GM18861 (cell line): ENCODE data around the gene PPP1CA.
A peak's percentile ranks its signal among the peaks of the same experiment; 100 is the strongest.

ENCODE experiments used
- ATAC-seq: cut with Tn5 transposase; IDR thresholded peaks from one replicate; pipeline ENCODE4 v1.9.1; 2021; ENCODE audit not compliant: unreplicated experiment

Gene PPP1CA

DNA sequence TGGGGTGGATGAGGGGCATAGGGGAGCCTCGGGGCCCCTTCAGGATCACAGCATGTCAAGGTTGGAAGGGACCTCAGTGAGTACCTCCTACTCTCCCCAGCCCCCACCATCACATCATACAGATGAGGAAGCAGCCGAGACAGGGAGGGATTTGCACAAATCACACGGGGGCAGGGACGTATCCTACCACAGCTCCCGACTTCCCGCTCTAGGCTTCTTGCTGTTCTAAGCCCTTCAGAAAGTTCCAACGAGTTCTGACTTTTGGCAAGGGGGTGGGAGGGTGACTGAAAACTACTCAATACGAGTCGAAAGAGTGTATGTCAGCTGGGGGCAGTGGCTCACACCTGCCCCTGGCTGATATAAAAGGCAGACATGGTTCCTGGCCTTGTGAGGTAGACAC lies 14.6 kb downstream of the PPP1CA start:
- ATAC-seq = no peak

DNA sequence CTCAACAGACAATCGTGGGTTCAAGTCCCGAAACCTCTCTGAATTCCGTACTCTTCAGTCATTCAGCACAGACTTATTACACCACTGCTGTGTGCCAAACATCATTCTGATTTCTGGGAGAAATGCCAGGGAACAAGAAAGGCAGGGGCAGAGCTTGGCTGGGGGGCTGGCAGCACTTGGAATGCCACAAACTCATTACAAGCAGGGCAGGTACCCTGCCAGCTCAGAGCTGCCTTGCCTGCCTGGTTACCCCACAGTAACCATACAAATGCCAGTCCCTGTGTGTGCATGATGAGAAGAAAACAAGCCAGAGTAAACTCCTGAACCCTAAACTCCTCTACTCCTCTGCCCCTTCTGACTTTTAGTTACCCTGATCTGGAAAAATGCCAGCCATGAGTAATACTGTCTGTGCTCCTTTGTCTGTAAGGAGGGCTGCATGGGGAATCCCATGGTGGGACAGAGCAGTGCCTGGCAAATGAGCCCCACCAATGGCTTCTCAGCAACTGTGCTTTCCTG lies 16.7 kb downstream of the PPP1CA start:
- ATAC-seq = no peak

DNA sequence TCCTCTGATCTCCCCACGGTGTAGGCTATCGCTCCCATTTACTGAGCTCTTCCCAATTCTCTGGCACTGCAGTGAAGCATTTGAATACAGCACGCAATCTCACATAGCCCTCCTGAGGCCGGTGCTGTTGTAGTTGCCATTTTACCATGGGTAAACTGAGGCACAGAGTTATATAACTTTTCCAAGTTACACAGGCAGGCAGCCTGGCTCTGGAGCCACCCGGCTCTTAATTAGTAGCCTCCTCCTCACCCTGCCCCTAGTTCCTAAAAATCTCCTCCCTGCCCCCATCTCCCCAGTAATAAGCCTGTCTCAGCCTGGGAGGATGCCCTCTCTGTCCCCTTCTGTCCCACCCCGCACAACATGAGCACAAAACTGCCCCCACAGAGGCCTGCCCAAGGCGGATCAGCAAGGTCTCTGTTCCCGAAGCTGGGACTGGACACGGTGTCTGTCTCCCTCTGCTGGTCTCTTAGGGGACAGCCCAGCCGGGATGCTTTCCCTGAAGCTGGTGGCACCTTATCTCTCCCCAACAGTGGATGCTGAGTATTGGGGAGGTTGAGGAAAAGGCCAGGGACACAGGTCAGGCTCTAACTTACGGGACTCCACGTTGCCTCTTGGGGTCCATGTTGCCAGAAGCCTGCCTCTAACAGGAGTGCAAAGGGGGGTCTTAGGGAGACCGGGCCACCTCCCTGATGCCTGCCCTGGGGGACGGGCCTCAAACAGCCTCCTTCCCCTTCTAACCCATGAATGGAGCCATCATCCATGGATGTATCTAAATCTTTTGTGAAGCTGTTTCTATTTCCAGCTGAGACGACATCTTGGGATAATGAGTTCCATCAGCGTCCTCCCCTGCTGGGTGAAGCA lies 19.2 kb downstream of the PPP1CA start:
- ATAC-seq = no peak

DNA sequence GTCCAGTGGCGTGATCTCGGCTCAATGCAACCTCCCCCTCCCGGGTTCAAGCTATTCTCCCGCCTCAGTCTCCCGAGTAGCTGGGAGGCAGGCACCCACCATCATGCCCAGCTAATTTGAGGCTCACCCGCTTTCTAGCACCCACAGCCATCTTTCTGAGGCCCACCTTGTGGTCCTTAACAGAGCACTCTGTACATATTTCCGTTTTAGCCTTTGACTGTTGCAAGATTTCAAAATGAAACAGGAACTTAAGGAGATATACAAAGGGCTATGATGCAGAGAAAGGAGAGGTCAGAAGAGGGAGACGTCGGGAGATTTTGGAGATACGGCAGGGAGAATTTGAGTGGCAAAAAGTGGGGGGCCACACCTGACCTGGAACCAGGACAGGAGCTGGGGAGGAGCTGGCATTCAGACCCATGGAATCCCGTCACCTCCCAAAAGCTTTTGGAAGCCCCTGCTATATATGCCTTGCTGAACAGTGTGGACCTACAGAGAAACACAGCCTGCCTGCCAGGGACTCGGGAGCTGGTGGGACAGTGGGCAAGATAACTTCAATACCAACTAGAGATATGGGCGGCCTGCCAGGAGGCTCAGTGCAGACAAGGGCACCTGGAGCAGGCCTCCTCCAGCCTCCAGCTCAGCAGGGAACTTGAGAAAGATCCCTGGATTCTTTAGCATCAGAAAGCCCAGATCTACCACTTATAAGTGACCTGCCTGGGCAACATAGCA lies 20.2 kb downstream of the PPP1CA start:
- peak; percentile 50 for ATAC-seq

DNA sequence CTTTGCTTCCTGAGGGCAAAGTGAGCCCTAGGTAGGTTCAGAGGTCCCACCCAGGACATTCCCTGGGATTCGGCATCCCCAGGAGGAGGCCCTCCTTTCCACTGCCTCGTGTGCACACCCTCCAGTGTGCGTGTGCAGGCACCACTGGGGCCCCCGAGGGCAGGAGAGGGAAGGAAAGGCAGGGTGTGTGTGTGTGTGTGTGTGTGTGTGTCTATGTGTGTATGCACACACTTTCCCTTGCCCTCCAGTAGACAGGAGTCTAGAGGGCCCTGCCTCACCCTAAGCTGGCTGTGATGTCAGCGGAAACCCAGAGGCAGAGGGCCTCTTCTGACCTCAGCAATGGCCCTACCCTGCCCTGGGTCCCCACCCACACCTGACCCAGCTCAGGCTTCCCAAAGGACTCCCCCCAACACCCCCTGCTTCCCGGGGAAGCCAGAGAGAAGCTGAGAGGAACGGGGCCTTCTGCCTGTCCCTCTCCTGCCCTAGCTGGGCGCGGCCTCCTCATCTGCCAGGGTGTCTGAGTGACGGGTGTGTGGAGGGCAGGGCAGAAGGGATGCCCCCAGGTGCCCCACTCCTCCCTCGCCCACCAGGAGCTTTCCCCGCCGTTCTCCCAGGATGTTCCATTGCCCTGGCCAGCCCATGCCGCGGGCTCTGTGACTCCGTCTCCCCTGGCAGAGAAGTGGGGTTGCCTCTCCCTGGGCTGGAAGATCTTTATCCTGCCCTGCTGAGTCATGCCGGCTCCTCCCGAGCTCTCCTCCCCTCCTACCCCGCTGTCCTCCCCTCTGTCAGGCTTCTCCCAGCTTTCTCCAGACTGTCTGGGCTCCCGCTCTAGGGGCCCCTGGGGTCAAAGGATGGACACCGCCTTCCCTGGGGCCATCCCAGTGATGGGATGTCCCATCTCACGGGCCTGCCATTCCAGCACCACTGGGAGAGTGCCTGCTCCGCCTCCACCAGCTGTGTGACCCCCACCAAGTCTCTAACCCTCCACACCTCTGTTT lies 22.3 kb downstream of the PPP1CA start:
- no peak for ATAC-seq

DNA sequence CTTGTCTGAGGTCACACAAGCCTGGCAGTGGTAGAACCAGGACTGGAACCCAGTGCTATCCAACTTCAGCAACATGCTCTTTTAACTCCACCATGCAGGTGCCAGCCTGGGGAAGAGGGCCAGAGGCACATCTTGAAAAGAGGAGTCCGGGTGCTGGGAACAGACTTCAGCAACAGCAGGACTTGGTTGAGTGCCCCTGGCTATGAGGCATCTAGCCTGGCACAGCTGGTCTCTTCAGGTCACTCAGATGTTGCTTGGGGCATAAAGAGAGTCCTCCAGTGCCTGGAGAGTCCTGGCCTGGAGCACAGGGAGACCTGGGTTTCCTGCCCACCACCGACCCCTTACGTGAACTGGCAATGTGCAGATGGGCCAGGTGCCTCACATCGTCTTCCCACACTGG lies 23.1 kb downstream of the PPP1CA start:
- ATAC-seq = no peak

DNA sequence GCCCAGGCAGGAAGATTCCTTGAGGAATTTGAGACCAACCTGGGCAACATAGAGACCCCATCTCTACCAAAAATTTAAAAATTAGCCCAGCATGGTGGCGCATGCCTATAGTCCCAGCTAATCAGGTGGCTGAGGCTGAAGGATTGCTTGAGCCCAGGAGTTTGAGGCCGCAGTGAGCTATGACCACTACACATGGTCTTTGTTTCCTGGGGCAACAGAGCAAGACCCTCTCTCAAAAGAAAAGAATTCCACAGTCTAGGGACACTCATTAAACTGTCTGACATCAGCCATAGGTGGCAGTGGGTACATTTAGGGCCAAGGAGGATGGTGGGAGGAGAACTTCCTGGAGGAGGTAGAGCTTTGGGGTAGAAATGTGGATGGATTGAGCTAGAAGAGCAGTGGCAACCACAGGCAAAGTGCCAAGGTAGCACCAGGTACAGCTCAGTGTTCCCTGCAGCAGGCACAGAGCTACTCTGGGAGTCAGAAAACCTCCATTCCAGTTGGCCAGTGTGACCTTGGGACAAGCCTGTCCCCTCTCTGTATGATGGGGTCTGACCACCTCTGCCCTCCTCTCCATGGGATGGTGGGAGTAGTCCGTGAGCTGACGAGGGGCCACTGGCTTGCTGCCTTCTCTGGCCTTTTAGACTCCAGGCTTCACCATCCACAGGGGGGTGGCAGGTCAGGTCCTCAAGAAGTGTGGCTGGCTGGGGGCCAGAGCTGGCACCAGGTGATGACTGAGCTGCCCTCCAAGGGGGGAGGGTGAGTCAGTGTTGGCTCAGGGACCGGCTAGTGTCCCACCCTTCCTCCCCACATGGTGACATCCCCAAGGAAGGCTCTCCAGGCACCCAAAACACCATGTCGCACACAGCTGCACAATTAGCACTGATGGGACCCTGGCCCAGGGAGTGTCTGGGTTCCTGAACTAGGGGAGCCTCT lies 24.5 kb downstream of the PPP1CA start:
- ATAC-seq = no peak

DNA sequence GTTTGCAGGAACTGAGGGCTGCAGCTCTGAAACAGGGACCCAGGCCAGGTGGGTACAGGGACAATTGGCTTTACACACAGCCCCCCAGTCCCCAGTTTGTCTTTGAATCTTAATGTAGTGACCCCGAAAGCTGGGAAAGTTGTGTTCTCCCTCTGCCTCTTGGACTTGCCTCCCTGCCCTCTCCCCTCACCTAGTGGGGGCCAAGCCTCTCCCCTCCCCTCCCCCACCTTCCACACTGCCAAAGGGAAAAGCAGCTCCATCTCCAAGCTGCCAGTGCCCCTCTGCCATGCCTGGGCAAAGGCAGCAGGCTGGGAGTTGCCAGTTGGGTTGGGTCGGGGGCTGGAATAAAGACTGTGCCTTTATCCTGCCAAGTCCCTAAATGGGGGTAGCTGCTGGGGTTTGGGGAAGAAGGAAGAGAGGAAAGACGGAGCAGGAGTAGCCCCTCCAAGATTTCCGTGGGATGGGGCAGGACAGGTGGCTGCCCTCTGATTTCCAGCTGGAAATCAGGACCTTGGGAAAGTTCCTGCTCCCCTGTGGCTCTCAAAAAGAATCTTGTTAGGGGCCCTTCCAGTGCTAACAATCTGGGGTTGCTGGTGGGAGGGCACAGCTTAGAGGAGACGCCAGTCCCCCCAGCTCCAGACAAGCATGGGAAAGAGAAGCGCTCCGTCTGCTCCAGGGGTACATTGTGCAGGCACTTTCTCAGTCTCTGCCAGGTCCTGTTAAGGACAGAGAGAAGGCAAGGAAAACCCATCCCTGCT lies 25.4 kb downstream of the PPP1CA start:
- ATAC-seq = no peak

DNA sequence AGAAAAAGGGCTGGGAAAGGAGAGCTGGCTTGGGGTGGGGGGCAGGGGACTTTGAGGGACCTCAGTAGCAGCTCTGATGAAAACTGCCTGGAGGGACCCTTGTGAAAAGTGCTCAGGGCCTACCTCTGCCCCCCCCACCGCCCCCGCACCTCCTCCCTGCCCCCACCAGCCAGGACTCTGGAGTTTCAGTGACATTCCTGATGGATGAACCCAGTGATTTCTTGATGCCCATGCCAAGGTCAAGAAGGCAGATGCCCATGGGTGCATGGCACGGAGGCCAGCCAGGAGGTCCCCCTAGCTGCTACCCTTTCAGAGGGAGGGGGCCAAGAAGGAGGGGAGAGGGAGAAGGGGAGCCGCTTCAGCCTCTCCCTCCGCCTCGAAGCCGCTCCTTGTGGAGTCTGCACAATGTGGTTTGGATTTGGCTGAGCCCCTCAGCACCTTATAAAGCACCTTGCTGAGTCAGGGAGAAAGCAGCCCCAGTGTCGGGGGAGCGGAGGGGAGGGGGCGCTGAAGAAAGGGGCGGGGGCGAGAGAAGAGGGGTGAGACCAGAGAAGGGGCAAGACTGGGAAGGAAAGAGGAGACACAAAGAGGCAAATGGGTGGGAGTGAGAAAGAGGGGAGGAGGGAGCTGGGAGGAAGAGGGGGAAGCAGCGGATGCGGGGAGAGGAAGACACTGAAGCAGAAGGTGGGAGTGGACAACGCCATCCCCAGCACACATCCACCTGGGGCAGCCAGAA lies 26.2 kb downstream of the PPP1CA start:
- no peak for ATAC-seq

DNA sequence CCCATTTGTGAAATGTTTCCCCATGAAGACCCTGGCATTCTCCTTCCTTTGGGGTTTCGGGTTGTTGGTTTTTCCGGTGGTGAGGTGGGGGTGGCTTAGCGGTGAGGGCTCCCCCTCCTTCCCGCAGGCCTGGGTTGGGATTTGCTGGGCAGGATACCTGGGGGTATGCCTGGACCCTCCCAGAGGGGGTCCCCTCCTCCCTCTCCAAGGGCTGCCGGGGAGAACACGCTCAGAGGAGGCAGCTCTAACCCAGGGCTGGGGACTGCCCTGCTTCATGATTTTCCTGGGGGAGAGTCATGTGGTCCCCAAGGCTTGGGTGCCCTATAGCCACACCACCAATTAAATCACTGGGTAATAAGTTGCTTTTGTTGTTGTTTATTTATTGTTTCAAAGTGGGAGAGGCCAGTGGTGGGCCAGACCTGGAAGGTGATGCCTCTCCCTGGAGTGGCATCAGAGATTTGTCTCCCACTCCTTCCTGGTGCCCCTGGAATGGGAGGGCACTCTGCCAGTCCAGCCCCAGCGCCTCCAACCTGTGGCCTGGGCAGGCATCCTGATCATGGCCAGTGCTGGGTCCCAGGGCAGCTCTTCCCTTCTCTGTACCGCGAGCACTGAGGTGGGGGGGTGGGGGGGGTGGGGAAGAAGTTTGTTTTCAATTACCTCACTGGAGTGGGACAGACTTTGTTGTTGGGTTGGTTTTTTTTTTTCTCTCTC lies 26.9 kb downstream of the PPP1CA start:
- no peak for ATAC-seq

DNA sequence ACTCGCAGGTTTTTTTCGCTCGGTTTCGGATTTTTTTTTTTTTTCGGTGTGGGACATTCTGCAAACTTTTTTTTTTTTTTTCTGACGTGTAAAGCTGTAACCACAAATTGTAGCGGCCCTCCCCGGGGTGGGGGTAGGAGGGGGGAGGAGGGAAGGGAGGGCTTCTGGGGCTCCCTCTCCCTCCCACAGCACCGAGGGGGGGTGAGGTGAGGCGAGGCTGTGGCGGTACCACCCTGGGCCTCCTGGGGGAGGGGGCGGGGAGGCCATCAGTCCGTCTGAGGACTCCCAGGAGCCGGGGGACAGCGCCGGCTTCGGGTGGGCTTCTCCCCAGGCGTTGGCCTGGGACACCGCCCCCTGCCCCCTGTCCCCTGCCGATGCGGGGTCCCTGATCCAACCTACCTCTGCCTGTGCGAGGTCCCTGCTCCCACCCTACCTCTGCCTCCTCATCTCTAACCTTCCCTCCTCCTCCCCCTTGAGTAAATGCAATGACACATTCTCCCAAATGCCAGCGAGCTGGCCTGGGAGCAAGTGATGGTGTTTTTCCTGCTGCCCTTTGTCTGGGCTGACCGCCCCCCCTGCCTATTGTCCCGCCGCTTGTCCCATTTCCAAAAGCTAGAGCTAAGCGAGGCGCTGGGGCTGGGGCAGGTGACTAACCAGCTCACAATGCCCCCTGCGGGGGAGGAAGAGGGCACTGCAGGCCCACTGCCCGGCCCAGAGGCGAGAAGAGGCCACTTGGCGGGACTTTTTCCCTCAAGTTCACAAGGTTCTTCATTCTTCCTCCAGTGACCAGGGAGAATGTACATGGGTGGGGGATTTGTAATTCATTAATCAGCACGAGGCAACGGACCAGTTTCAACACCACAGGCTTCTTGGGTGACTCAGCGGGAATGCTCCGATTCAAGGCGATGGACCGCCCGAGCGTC lies 27.7 kb downstream of the PPP1CA start:
- no peak for ATAC-seq

DNA sequence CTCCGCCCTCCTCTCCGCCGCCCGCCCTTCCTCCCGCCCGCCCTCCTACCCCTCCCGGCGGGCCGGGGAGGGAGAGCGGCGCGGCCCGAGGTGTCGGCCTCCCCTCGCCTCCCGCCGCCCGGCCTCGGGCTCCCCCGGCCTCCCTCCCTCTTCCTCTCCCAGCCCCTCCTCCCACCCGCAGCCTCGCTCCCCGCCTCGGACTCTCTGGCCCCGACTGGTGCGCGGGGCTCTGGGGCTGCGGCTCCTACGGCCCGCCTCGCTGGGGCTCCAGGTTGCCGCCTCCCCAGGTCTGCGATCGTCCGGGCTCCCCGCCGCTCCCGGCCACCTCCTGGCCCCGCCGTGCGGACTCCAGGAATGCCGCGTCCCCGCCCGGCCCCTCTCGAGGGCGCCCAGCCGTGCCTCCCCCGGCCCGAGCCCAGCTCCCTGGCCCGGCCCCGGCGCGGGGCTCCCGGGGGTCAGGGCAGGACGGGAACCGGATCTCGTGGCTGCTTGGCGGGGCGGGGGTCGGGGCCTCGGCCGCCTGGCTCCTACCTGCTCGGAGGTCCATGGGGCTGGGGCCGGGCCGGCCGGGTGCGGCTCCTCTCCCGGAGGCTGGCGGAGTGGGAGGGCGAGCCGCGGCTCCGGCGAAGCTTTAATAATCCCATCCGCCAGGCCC lies 28.5 kb downstream of the PPP1CA start, which contains the start of gene CLCF1:
Gene CLCF1, minus strand, starts transcription at position 606 of the 655 bp plus-strand sequence. Its CDS starts 59 bp downstream, at position 547.
- ATAC-seq = no peak

DNA sequence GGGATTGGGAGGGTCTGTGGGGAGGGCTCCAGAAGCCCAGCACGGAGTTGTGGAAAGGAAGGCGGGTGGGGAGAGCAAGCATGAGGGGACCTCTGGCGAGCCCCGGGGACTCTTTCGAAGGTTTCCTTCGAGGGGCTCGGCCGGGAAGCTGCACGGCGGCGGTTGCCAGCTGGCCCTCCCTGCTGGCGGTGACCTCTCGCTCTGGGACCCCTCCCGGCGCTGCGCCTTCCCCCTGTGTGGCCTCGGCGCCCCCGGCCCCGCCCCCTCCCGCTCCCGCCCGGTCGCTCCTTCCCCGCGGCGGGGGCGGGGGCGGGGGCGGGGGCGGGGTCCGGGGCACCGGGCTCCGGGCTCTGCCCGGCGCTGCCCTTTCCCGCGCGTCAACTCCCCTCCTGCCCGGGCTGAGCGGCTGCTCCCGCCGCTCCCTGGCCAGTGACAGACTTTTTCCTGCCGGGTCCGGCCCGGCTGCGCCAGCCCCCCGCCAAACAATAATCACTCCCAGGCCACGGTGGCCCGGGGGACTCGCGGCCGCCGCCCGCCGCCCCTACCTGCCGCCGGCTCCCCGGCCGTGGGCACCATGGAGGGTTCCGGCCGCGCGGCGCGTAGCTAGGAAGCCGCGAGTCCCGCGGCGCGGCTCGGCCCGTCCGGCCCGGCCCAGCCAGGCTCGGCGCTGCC lies 29.2 kb downstream of the PPP1CA start:
- ATAC-seq = no peak

DNA sequence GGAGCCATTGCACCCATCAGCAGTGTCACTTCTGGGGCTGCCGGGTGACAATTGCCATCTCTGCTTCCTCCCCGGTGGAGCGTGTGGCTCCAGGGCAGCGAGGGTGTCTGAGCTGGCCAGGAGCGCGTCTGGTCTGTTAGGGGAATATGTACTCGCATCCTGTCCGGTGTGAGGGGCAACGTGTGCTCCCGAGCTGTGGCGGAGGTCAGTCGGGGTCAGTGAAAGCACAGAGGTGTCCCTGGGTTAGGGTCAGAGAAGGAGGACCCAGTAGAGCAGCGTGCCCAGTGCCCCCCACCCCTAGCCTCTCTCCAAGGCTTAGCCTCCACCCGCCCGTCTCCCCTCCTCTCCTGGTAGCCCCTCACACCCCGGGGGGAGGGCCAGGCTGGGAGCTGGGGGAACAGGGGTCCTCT lies 29.7 kb downstream of the PPP1CA start:
- no peak for ATAC-seq

DNA sequence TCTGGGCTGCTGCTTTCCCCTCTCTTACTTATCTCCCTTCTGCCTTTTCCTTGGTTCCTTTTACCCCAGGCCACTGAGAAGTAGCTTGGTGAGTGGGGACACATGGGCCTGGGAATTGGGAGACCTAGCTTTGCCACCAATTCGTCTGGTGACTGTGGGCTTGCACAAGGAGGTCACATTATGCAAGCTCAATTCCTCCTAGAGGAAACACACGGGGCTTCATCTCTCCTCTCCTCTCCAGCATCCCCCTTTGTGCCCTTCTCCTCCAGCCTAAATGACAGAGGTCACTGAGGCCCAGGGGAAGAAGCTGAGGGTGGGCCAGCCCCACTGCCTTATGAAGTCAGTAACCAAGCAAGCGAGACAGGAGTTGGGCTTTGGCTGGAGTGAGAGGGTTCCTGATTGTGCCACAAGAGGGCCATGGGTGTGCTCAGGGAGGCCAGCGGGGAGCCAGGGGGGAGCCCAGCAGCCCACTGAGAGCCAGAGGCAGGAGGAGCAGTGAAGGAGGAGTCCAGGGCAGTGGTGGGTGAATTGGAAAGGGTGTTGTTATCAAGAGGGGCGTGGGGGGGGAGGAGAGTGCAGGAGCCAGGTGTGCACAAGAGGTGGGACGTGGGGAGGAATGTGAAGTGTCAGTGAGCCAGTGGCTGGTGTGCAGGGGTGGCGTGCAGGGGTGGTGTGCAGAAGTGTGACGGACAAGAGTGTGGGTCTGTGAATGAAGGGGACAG lies 30.3 kb downstream of the PPP1CA start:
- no peak for ATAC-seq
